Right ventricle myocardium superior (tissue), 1 donor: ENCODE measurements around the gene RPH3AL. TPM values are rescaled to one million over a fixed set of nuclear protein-coding genes. Genes with fewer than 3 reads are reported as not detected.
"Not testable (repeated sequence)": the region's sequence is repeated elsewhere in the genome, so short reads cannot be mapped to it uniquely, and the experiment has no call there.

Experiments
- ATAC-seq: fragments of 200-7000 bp; cut with Tn5 transposase; one replicate; pipeline ENCODE4 v1.9.1; 2020; ENCODE audit warnings: mild to moderate bottlenecking; ENCODE audit not compliant: poor library complexity
- DNase-seq: peaks from one replicate; pipeline ENCODE4 v3.0.0-alpha.2; 2020
- intact Hi-C: fragments of 100-400 bp; cut with DNase I; formaldehyde crosslinking; loops from one replicate; pipeline ENCODE4 v1.11.2; 2022
- total RNA-seq: library from RNA; stranded (reverse); fragmentation: NEBNext Ultra II Directional; extraction: Animal tissue kit (Norgen Biotek cat#: 25700); gene quantifications from one replicate; pipeline ENCODE4 v1.2.1, GENCODE V29; 2021
- donor health status: DM: no; HTN: yes; CAD: no; lungs with severe emphysema.

The RPH3AL gene
- total RNA-seq, 1 donor from 2014 or later: 4.6 TPM

GRCh38 chr17:227078-227945 is 125.3 kb downstream of the RPH3AL start:
- intact Hi-C loops: no loop called here
- DNase-seq (no peak), ATAC-seq (no peak)

GRCh38 chr17:226108-227077 is 126.2 kb downstream of the RPH3AL start:
- intact Hi-C loops: no loop called here
- ATAC-seq (no peak), DNase-seq (no peak)

- intact Hi-C loops: no loop called here
- DNase-seq: no peak
- no peak for ATAC-seq
These were observed 127.1 kb downstream of the RPH3AL start for GRCh38 chr17:225551-225950.

GRCh38 chr17:224576-224975 is 128.0 kb downstream of the RPH3AL start:
- intact Hi-C loops, ATAC-seq, DNase-seq: not testable (repeated sequence)

GRCh38 chr17:223723-224471 is 128.7 kb downstream of the RPH3AL start:
- DNase-seq (peak; percentile 19), ATAC-seq (no peak)
- intact Hi-C loops: no loop called here

- DNase-seq (peak; percentile 59), ATAC-seq (peak; percentile 29)
- intact Hi-C loops: no loop called here
These were observed 130.4 kb downstream of the RPH3AL start for GRCh38 chr17:222172-222571.

GRCh38 chr17:219696-220095 is 132.9 kb downstream of the RPH3AL start:
- no peak for DNase-seq
- intact Hi-C loops: no loop called here

GRCh38 chr17:218432-219110 is 134.0 kb downstream of the RPH3AL start:
- intact Hi-C loops: no loop called here
- DNase-seq (no peak), ATAC-seq (no peak)

More at GRCh38 chr17:219696-220095, 132.9 kb downstream of the RPH3AL start:
- no peak for ATAC-seq

GRCh38 chr17:216625-217024 is 136.0 kb downstream of the RPH3AL start:
- ATAC-seq (no peak), DNase-seq (no peak)
- intact Hi-C loops: no loop called here

GRCh38 chr17:215563-216478 is 136.8 kb downstream of the RPH3AL start:
- ATAC-seq, DNase-seq, intact Hi-C loops: not testable (repeated sequence)

- DNase-seq (no peak), ATAC-seq (no peak)
- intact Hi-C loops: no loop called here
These were observed 137.7 kb downstream of the RPH3AL start for GRCh38 chr17:214881-215331.

- intact Hi-C loops: no loop called here
- DNase-seq (no peak), ATAC-seq (no peak)
These were observed 139.1 kb downstream of the RPH3AL start for GRCh38 chr17:213286-214105.

GRCh38 chr17:210402-210801 is 142.2 kb downstream of the RPH3AL start:
- no peak for DNase-seq

GRCh38 chr17:208429-208828 is 144.2 kb downstream of the RPH3AL start:
- ATAC-seq: no peak
- intact Hi-C loops: no loop called here
- no peak for DNase-seq

More at GRCh38 chr17:210402-210801, 142.2 kb downstream of the RPH3AL start:
- no peak for ATAC-seq
- intact Hi-C loops: no loop called here

- intact Hi-C loops: no loop called here
- no peak for DNase-seq
- no peak for ATAC-seq
These were observed 144.8 kb downstream of the RPH3AL start for GRCh38 chr17:207775-208174.

- intact Hi-C loops: no loop called here
- DNase-seq: no peak
- ATAC-seq: no peak
These were observed 145.6 kb downstream of the RPH3AL start for GRCh38 chr17:206941-207560.
